22Rv1 (cell line): ENCODE data around the gene DUXB.

Experiments used
- ZFX ChIP-seq: fragments of 450-650 bp; IDR thresholded peaks from 2 replicates; pipeline ENCODE4 v1.6.1; 2017; ENCODE audit warnings: antibody characterized with exemption, borderline replicate concordance
- TF ChIP-seq, protein P1 (sequence below): fragments of 450-650 bp; IDR thresholded peaks from 2 replicates; pipeline ENCODE4 v1.5.1; 2017; ENCODE audit warnings: mild to moderate bottlenecking

GRCh38 chr16:75703306-75703705 lies 2.0 kb upstream of the DUXB start:
- TF ChIP-seq, protein P1, sequence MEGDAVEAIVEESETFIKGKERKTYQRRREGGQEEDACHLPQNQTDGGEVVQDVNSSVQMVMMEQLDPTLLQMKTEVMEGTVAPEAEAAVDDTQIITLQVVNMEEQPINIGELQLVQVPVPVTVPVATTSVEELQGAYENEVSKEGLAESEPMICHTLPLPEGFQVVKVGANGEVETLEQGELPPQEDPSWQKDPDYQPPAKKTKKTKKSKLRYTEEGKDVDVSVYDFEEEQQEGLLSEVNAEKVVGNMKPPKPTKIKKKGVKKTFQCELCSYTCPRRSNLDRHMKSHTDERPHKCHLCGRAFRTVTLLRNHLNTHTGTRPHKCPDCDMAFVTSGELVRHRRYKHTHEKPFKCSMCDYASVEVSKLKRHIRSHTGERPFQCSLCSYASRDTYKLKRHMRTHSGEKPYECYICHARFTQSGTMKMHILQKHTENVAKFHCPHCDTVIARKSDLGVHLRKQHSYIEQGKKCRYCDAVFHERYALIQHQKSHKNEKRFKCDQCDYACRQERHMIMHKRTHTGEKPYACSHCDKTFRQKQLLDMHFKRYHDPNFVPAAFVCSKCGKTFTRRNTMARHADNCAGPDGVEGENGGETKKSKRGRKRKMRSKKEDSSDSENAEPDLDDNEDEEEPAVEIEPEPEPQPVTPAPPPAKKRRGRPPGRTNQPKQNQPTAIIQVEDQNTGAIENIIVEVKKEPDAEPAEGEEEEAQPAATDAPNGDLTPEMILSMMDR: no peak
- no peak for TF ChIP-seq ZFX
